ENCODE results near the gene NIPAL1. TPM values are rescaled to one million over a fixed set of nuclear protein-coding genes. Genes with fewer than 3 reads are reported as not detected.

Gene NIPAL1
- total and polyA plus RNA-seq, 2 experiments from 2014 or later = 6.1 to 14.0 TPM

GRCh38 chr4:48024522-48024921, 8.0 kb downstream of the NIPAL1 start:
- no peak for TF ChIP-seq EZH2phosphoT487 (IDR thresholded peaks at IDR 0.05; ENCODE audit: low read depth, severe bottlenecking, unreplicated experiment)
- TF ChIP-seq EZH2 (IDR thresholded peaks at IDR 0.05; ENCODE audit: borderline replicate concordance) = no peak
- no peak for TF ChIP-seq CTCF (IDR thresholded peaks at IDR 0.05; ENCODE audit: poor library complexity)
- Histone ChIP-seq H3K4me2 (no peak overlapping the region), H3K27me3 (no peaks in the 10 kb centered on the region), H3K4me1 (ENCODE audit: insufficient read depth) (no peaks in the 10 kb centered on the region), H4K20me1 (ENCODE audit: insufficient read depth, poor library complexity, severe bottlenecking) (no peaks in the 10 kb centered on the region), H3K4me3 (no peak overlapping the region), H3K36me3 (replicated peaks; ENCODE audit: insufficient read depth, low read depth) (no peaks in the 10 kb centered on the region), H3K9me3 (ENCODE audit: low read depth) (no peaks in the 10 kb centered on the region), H3K79me2 (peaks cover 13% of the 10 kb centered on the region), H3K9me2 (replicated peaks; ENCODE audit: insufficient read depth) (no peaks in the 10 kb centered on the region), H3K27ac (peak overlapping the region; percentile 64), H2AFZ (no peak overlapping the region)
- DNase-seq (ENCODE audit: low spot score) = no peak
- 85% methylated on average over 4 of the region's 4 CpGs for WGBS (ENCODE audit: low lambda C conversion rate, missing lambda C conversion rate)

- DNase-seq (ENCODE audit: low spot score) = peak; percentile 48
- no peaks in the 10 kb centered on the region for H3K9me3 ChIP-seq (ENCODE audit: low read depth)
- peak overlapping the region; percentile 64 for H3K27ac ChIP-seq
- peaks cover 9% of the 10 kb centered on the region for H3K79me2 ChIP-seq
- no peaks in the 10 kb centered on the region for H4K20me1 ChIP-seq (ENCODE audit: insufficient read depth, poor library complexity, severe bottlenecking)
- H3K4me2 ChIP-seq = no peak overlapping the region
- no peaks in the 10 kb centered on the region for H3K36me3 ChIP-seq (replicated peaks; ENCODE audit: insufficient read depth, low read depth)
- H3K4me3 ChIP-seq = no peak overlapping the region
- H3K27me3 ChIP-seq = no peaks in the 10 kb centered on the region
- no peaks in the 10 kb centered on the region for H3K4me1 ChIP-seq (ENCODE audit: insufficient read depth)
- H2AFZ ChIP-seq = no peak overlapping the region
- 37% methylated on average over 2 of the region's 2 CpGs for WGBS (ENCODE audit: low lambda C conversion rate, missing lambda C conversion rate)
- no peak for TF ChIP-seq EZH2 (IDR thresholded peaks at IDR 0.05; ENCODE audit: borderline replicate concordance)
- TF ChIP-seq EZH2phosphoT487 (IDR thresholded peaks at IDR 0.05; ENCODE audit: low read depth, severe bottlenecking, unreplicated experiment) = no peak
- TF ChIP-seq CTCF (IDR thresholded peaks at IDR 0.05; ENCODE audit: poor library complexity) = no peak
- no peaks in the 10 kb centered on the region for H3K9me2 ChIP-seq (replicated peaks; ENCODE audit: insufficient read depth)
These were observed 8.4 kb downstream of the NIPAL1 start for GRCh38 chr4:48025005-48025404.

- no peak overlapping the region for H3K4me3 ChIP-seq
- no peaks in the 10 kb centered on the region for H3K9me2 ChIP-seq (replicated peaks; ENCODE audit: insufficient read depth)
- H3K9me3 ChIP-seq (ENCODE audit: low read depth) = no peaks in the 10 kb centered on the region
- H3K27ac ChIP-seq = no peak overlapping the region
- no peaks in the 10 kb centered on the region for H4K20me1 ChIP-seq (ENCODE audit: insufficient read depth, poor library complexity, severe bottlenecking)
- H2AFZ ChIP-seq = no peak overlapping the region
- no peaks in the 10 kb centered on the region for H3K27me3 ChIP-seq
- peaks cover 11% of the 10 kb centered on the region for H3K4me1 ChIP-seq (ENCODE audit: insufficient read depth)
- no peak for DNase-seq (ENCODE audit: low spot score)
- H3K79me2 ChIP-seq = no peaks in the 10 kb centered on the region
- no peak overlapping the region for H3K4me2 ChIP-seq
- H3K36me3 ChIP-seq (replicated peaks; ENCODE audit: insufficient read depth, low read depth) = no peaks in the 10 kb centered on the region
- no peak for TF ChIP-seq EZH2 (IDR thresholded peaks at IDR 0.05; ENCODE audit: borderline replicate concordance)
- TF ChIP-seq EZH2phosphoT487 (IDR thresholded peaks at IDR 0.05; ENCODE audit: low read depth, severe bottlenecking, unreplicated experiment) = no peak
- TF ChIP-seq CTCF (IDR thresholded peaks at IDR 0.05; ENCODE audit: poor library complexity) = no peak
These were observed 11.1 kb downstream of the NIPAL1 start for GRCh38 chr4:48027653-48028052.

GRCh38 chr4:48028696-48029095, 12.1 kb downstream of the NIPAL1 start:
- H3K27ac ChIP-seq = no peak overlapping the region
- no peaks in the 10 kb centered on the region for H3K79me2 ChIP-seq
- H3K4me3 ChIP-seq = no peak overlapping the region
- no peaks in the 10 kb centered on the region for H3K36me3 ChIP-seq (replicated peaks; ENCODE audit: insufficient read depth, low read depth)
- peaks cover 20% of the 10 kb centered on the region for H3K4me1 ChIP-seq (ENCODE audit: insufficient read depth)
- TF ChIP-seq EZH2phosphoT487 (IDR thresholded peaks at IDR 0.05; ENCODE audit: low read depth, severe bottlenecking, unreplicated experiment) (no peak), CTCF (IDR thresholded peaks at IDR 0.05; ENCODE audit: poor library complexity) (no peak), EZH2 (IDR thresholded peaks at IDR 0.05; ENCODE audit: borderline replicate concordance) (no peak)
- H4K20me1 ChIP-seq (ENCODE audit: insufficient read depth, poor library complexity, severe bottlenecking) = no peaks in the 10 kb centered on the region
- no peaks in the 10 kb centered on the region for H3K27me3 ChIP-seq
- no peaks in the 10 kb centered on the region for H3K9me2 ChIP-seq (replicated peaks; ENCODE audit: insufficient read depth)
- DNase-seq (ENCODE audit: low spot score) = no peak
- no peaks in the 10 kb centered on the region for H3K9me3 ChIP-seq (ENCODE audit: low read depth)
- no peak overlapping the region for H3K4me2 ChIP-seq
- H2AFZ ChIP-seq = no peak overlapping the region
- WGBS (ENCODE audit: low lambda C conversion rate, missing lambda C conversion rate) = 30% methylated on average over 2 of the region's 2 CpGs

All from hepatocyte (in vitro differentiated cells).